Keratinocyte (primary cell): Measurements from ENCODE around the gene ZNF407. TPM values are rescaled to one million over a fixed set of nuclear protein-coding genes. Genes with fewer than 3 reads are reported as not detected.

Source experiments
- DNase-seq: peaks from one replicate; pipeline ENCODE4 v3.0.0-alpha.2; 2011; ENCODE audit warnings: low read depth, missing footprints, low spot score
- FAIRE-seq: peaks from 2 replicates; lab custom pipeline; 2011; peaks lifted over from hg19 to GRCh38; lab: Jason Lieb, UNC
- H2AFZ ChIP-seq: 2 replicates; pipeline ENCODE4 v1.6.0; 2012; ENCODE audit warnings: low read length, control low read depth, inconsistent platforms; ENCODE audit not compliant: control insufficient read depth
- H3K27ac ChIP-seq: 2 replicates; pipeline ENCODE4 v1.5.1; 2011; ENCODE audit warnings: low read length; ENCODE audit not compliant: control insufficient read depth, insufficient read depth
- H3K27me3 ChIP-seq: 3 replicates; pipeline ENCODE4 v1.6.0; 2011; ENCODE audit warnings: low read length; ENCODE audit not compliant: control insufficient read depth, insufficient read depth; ENCODE audit errors: extremely low read depth
- H3K36me3 ChIP-seq, 2 experiments: 2 replicates in 1 of 2; 3 replicates in 1 of 2; pipeline ENCODE4 v1.5.1; 2011; ENCODE audit warnings: low read length in 2 of 2, mild to moderate bottlenecking in 1 of 2; ENCODE audit not compliant: control insufficient read depth in 2 of 2, insufficient read depth in 2 of 2; ENCODE audit errors: extremely low read depth in 1 of 2
- H3K4me1 ChIP-seq: 3 replicates; pipeline ENCODE4 v1.5.1; 2011; ENCODE audit warnings: low read length; ENCODE audit not compliant: control insufficient read depth, insufficient read depth; ENCODE audit errors: extremely low read depth
- H3K4me2 ChIP-seq: 3 replicates; pipeline ENCODE4 v1.6.0; 2011; ENCODE audit warnings: low read depth, low read length; ENCODE audit not compliant: control insufficient read depth, insufficient read depth; ENCODE audit errors: extremely low read depth
- H3K4me3 ChIP-seq, 3 experiments: fragments of 200-600 bp in 1 of 3; sonication (generic) in 1 of 3; 2 replicates in 2 of 3; 3 replicates in 1 of 3; pipeline ENCODE4 v1.5.1; 2011 to 2016; ENCODE audit warnings: low read length in 3 of 3, mild to moderate bottlenecking in 3 of 3, control low read depth in 2 of 3, inconsistent platforms in 1 of 3, low read depth in 1 of 3, mixed read lengths in 1 of 3, mixed run types in 1 of 3, moderate library complexity in 1 of 3; ENCODE audit not compliant: control insufficient read depth in 2 of 3, insufficient read depth in 2 of 3; ENCODE audit errors: extremely low read depth in 1 of 3
- H3K79me2 ChIP-seq: 2 replicates; pipeline ENCODE4 v1.6.0; 2012; ENCODE audit warnings: low read length; ENCODE audit not compliant: control insufficient read depth, insufficient read depth
- H3K9ac ChIP-seq: 3 replicates; pipeline ENCODE4 v1.6.0; 2011; ENCODE audit warnings: low read length; ENCODE audit not compliant: control insufficient read depth, insufficient read depth; ENCODE audit errors: extremely low read depth
- H3K9me1 ChIP-seq: 3 replicates; pipeline ENCODE4 v1.6.0; 2011; ENCODE audit warnings: low read length; ENCODE audit not compliant: control insufficient read depth, insufficient read depth; ENCODE audit errors: extremely low read depth
- H3K9me3 ChIP-seq: 2 replicates; pipeline ENCODE4 v1.5.1; 2012; ENCODE audit warnings: low read depth, low read length; ENCODE audit not compliant: control insufficient read depth
- H4K20me1 ChIP-seq: 3 replicates; pipeline ENCODE4 v1.6.0; 2011; ENCODE audit warnings: low read length; ENCODE audit not compliant: control insufficient read depth, insufficient read depth; ENCODE audit errors: extremely low read depth
- CTCF ChIP-seq, 3 experiments: IDR thresholded peaks in 1 of 3; conservative IDR thresholded peaks in 1 of 3; optimal IDR thresholded peaks in 1 of 3; 2 replicates in 2 of 3; 3 replicates in 1 of 3; pipeline versions ENCODE3 to v1.5.1; 2011; ENCODE audit warnings: low read length in 3 of 3, mild to moderate bottlenecking in 3 of 3, moderate library complexity in 2 of 3, control low read depth in 1 of 3, inconsistent platforms in 1 of 3; ENCODE audit not compliant: insufficient read depth in 2 of 3; ENCODE audit errors: extremely low read depth in 1 of 3
- EZH2 ChIP-seq: IDR thresholded peaks from one replicate; pipeline ENCODE4 v1.6.1; 2012; ENCODE audit warnings: inconsistent platforms, mild to moderate bottlenecking, low read length, moderate library complexity
- dilution Hi-C: fragments of 300-500 bp; cut with MboI; formaldehyde crosslinking; loops from one replicate; pipeline ENCODE4 v1.7.0; 2020; ENCODE audit warnings: low sequenced_read_pairs; ENCODE audit not compliant: extremely low pct_ligation_motif_present
- polyA plus RNA-seq, 5 experiments: library from polyadenylated mRNA; depleted of rRNA in 3 of 5; stranded (reverse) in 3 of 5; stranded (forward) in 1 of 5; unstranded in 1 of 5; fragments of >200 nt; gene quantifications; 1 replicate in 1 of 5; 2 replicates in 3 of 5; 3 replicates in 1 of 5; pipeline versions ENCODE4 v1.2.1 to v1.2.3, GENCODE V29; 2011 to 2012; ENCODE audit warnings: missing spikeins in 2 of 5, low read depth in 1 of 5, low replicate concordance in 1 of 5

ZNF407 gene
- polyA plus RNA-seq, 1 donor (not counting 4 experiments of a cell fraction or from before 2014, with no cell fraction given) = 3.8 TPM

GRCh38 chr18:74625157-74625556 lies 27.5 kb downstream of the ZNF407 start:
- FAIRE-seq = no peak
- H3K4me3 ChIP-seq = no peak overlapping the region
- H3K79me2 ChIP-seq = peaks cover 27% of the 10 kb centered on the region
- no peak for DNase-seq
- TF ChIP-seq CTCF (optimal IDR thresholded peaks at IDR 0.05 in 1 of 3, IDR thresholded peaks at IDR 0.05 in 1 of 3, conservative IDR thresholded peaks at IDR 0.05 in 1 of 3; ENCODE audit: extremely low read depth in 1 of 3, insufficient read depth in 2 of 3, low read length in 3 of 3) (no peak), EZH2 (no peak)
- no peaks in the 10 kb centered on the region for H3K36me3 ChIP-seq
- no peaks in the 10 kb centered on the region for H4K20me1 ChIP-seq
- H2AFZ ChIP-seq = no peak overlapping the region
- no peak overlapping the region for H3K4me2 ChIP-seq
- dilution Hi-C loops = no loop called here
- H3K9ac ChIP-seq = no peak overlapping the region
- H3K9me3 ChIP-seq = no peaks in the 10 kb centered on the region
- no peaks in the 10 kb centered on the region for H3K27me3 ChIP-seq
- H3K27ac ChIP-seq = no peak overlapping the region
- H3K4me1 ChIP-seq = no peaks in the 10 kb centered on the region
- peaks cover 3% of the 10 kb centered on the region for H3K9me1 ChIP-seq

- Histone ChIP-seq H3K4me1 (no peaks in the 10 kb centered on the region), H4K20me1 (no peaks in the 10 kb centered on the region), H3K27me3 (no peaks in the 10 kb centered on the region), H2AFZ (no peak overlapping the region), H3K27ac (no peak overlapping the region), H3K9ac (no peak overlapping the region), H3K79me2 (peaks cover 21% of the 10 kb centered on the region), H3K9me3 (no peaks in the 10 kb centered on the region), H3K36me3 (peaks cover 0 to 1% of the 10 kb centered on the region in 2 experiments), H3K9me1 (peaks cover 3% of the 10 kb centered on the region), H3K4me3 (no peak overlapping the region), H3K4me2 (no peak overlapping the region)
- TF ChIP-seq EZH2 = no peak
- TF ChIP-seq CTCF (optimal IDR thresholded peaks at IDR 0.05 in 1 of 3, IDR thresholded peaks at IDR 0.05 in 1 of 3, conservative IDR thresholded peaks at IDR 0.05 in 1 of 3; ENCODE audit: extremely low read depth in 1 of 3, insufficient read depth in 2 of 3, low read length in 3 of 3) = no peak
- dilution Hi-C loops = no loop called here
- no peak for FAIRE-seq
- no peak for DNase-seq
Measured at GRCh38 chr18:74626049-74626874, 28.6 kb downstream of the ZNF407 start.
